ENCODE data around the gene KCNA1.

KCNA1 gene

DNA sequence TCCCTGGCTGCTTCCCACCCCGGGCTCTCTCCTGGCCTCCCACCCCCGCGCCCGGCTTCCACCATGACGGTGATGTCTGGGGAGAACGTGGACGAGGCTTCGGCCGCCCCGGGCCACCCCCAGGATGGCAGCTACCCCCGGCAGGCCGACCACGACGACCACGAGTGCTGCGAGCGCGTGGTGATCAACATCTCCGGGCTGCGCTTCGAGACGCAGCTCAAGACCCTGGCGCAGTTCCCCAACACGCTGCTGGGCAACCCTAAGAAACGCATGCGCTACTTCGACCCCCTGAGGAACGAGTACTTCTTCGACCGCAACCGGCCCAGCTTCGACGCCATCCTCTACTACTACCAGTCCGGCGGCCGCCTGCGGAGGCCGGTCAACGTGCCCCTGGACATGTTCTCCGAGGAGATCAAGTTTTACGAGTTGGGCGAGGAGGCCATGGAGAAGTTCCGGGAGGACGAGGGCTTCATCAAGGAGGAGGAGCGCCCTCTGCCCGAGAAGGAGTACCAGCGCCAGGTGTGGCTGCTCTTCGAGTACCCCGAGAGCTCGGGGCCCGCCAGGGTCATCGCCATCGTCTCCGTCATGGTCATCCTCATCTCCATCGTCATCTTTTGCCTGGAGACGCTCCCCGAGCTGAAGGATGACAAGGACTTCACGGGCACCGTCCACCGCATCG is 1.8 kb downstream of the KCNA1 start:
- DNase-seq = no peak

GRCh38 chr12:4914720-4915119 is 5.0 kb downstream of the KCNA1 start:
- DNase-seq = no peak

GRCh38 chr12:4915752-4916151 is 6.0 kb downstream of the KCNA1 start:
- DNase-seq = no peak

DNA sequence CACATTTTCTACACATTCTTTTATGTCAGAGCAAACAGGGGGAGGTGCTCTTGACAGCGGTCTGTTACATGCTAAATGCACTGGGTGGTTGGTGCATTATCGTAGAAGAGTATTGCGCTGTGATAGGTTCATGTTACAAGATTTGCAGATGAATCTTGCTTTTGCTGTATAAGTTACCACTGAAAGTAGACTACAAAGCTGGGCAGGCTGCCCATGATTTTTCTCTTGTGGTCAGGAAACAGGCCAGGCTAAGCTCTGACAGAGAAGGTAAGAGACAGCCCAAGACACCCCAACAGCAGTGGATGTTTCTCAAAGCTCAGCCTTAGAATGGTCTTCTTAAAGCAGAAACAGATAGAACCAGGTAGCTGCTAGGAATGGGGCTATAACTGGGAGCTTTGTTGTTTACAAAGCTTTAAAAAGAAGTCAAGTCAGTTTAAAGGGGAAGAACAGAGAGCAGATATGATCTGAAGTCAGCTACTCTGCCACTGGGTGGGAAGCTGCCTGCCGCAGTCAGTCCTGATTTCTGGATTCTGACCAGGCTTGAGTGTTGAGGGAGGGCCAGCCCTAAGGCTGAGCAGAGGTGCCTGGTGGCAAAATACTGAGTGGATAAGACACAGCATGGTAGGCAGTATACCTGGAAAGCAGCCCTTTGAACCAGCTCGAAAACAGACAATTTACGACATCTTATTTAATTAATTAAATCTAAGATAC is 9.4 kb downstream of the KCNA1 start:
- no peak for DNase-seq

- no peak for DNase-seq
Measured at GRCh38 chr12:4932576-4932975, 22.9 kb downstream of the KCNA1 start.

DNA sequence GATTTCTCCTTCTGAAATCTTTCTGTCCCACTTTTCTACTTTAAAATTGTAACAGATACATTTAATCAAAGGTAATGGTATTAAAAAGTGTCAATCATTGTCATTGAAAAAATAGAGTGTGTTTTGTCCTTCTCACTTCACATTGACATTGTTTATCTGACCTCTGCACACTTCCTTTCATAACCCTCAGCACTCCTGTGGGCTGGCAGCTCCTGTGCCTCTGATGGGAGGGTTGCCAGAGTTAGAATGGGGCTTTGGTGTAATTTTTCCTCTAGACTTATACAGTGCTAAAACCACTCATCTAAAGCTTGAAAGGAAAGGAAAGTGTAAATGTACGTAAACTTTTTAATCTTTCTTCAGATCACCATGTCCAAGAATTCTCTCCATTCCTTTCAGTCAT is 23.7 kb downstream of the KCNA1 start:
- DNase-seq = no peak

DNA sequence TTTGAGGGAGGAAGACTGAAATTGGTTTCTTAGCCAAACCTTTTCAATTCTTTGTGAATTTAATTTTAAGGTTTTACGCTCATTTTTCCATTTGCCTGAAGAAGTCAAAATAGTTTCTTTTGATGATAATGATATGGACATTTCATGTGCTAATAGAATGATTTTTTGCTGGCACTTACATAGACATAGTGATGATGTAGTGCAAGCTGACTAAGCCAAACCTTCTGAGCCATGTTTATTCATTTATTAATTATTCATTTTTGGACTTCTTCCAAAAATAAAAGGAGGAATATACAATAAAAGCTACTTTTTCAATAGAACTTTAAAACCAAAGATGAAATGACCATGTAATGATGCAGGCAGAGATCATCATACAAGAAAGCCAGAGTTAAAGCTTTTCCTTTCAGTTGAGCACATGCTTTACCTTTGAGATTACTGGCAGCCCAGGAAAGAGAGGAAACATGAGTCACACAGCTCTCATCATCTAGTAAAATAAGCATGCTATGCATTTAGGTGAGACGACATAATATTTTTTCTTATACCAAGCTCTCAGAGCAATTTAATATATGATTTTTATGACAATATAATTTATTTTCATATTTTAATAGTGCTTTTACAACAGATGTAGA is 24.8 kb downstream of the KCNA1 start:
- no peak for DNase-seq

- no peak for DNase-seq
Measured at GRCh38 chr12:4938900-4939299, 29.2 kb downstream of the KCNA1 start.

GRCh38 chr12:4939418-4940023 is 29.8 kb downstream of the KCNA1 start:
- DNase-seq = no peak

- DNase-seq = no peak
Measured at GRCh38 chr12:4943067-4943937, 33.6 kb downstream of the KCNA1 start.

GRCh38 chr12:4943938-4944284 is 34.2 kb downstream of the KCNA1 start:
- DNase-seq = no peak

GRCh38 chr12:4947253-4947652 is 37.5 kb downstream of the KCNA1 start:
- DNase-seq = no peak

DNA sequence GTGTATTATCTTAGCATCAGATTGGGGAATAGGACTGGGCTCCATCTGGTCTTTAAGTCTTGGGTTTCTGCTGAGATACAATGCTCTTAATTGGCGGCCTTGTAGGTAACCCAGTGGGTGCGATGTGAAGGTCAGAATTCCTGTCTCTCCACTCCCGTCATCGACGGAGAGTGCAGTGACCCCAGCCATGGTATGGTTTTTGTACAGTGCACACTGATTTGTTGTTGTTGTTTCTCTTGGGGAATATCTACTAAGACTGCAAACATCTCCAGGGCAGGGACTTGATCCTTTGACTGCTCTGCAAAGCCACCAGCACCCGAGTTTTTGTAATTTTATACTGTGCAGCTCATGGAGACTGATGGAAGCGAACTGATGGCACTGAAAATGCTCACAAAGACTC is 41.4 kb downstream of the KCNA1 start:
- no peak for DNase-seq

- no peak for DNase-seq
Measured at GRCh38 chr12:4951601-4952000, 41.9 kb downstream of the KCNA1 start.

GRCh38 chr12:4954621-4955354 is 45.1 kb downstream of the KCNA1 start:
- no peak for DNase-seq

- no peak for DNase-seq
Measured at GRCh38 chr12:4956054-4956453, 46.3 kb downstream of the KCNA1 start.

DNA sequence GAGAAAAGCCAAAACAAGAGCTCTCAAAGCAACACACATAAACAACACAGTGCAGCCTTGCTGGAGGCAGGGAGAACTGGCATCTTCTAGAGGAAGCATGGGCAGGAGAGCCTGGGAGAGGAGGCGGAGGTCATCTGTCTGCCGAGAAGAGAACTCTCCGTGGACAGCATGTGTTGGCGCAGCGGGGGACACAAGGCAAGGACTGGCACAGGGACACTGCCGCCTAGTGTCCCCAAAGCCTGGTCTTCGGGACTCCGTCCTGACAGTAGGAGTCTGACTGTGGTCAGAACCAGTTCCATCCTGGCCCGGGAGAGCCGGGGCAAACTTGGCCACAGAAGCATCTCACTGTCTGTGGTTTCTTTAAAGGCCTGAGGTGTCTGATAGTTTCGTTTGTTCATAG is 47.3 kb downstream of the KCNA1 start:
- no peak for DNase-seq

DNA sequence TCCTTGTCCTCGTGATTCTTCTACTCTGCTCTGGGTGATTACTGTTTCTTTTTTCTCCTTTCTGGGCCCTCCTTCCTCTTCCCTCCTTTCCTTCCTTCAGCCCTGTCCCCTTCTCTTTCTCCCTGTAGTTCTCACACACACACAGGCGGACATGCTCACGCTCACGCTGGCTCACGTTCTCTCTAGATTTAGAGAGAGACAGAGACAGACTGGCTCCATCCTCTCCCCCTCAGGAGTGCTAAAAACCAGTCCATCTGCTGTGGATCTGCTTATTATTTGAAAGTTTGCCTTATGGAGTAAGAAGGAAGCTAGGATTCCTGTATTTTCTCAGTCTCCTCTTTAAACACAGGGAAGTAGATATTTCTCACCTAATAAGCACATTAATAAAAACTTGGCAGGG is 48.1 kb downstream of the KCNA1 start:
- DNase-seq = no peak

DNA sequence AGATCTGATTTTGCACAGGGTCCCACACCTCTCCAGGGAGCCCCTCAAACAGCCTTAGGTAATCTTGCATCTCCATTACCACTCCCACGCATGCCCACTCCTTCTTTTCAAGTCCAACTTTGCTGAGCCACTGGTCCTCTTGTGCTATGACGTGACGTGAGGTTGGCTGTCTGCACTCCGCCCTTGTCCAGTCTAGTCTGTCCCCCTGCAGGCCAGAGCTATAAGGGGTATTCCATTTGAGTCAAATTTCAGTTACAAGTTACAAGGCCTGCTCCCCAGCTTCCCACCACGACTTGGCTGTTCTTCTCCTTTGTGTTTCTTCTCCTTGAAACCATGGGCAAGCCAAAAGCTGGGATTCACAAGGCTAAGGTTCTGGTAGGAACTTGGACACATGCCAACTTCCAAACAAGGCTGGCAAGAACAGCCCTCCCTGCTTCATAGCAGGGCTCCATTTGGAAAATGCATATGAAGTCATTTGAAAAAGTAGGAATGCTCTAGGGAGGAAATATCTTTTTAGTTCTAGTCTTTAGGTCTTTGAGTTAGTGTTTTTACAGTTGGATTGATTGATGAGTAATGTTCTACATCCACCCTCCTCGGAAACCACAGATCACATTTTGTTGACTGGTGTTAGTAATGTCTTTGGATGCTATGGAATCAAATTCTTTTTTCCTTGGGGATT is 49.1 kb downstream of the KCNA1 start:
- DNase-seq = no peak

DNA sequence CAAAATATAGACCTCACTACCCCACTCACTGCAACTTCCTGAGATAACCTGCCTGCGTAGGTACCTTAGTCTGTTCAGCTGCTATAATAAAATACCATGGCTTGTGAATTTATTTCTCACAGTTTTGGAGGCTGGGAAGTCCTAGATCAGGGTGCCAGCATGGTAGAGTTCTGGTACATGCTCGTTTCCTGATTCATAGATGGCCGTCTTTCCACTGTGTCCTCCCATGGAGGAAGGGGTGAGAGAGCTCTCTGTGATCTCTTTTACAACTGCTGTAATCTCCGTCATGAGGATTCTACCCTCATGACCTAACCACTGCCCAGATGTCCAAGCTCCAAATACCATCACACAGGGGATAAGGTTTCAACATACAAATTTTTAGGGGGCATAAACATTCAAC is 49.7 kb downstream of the KCNA1 start:
- no peak for DNase-seq

DNA sequence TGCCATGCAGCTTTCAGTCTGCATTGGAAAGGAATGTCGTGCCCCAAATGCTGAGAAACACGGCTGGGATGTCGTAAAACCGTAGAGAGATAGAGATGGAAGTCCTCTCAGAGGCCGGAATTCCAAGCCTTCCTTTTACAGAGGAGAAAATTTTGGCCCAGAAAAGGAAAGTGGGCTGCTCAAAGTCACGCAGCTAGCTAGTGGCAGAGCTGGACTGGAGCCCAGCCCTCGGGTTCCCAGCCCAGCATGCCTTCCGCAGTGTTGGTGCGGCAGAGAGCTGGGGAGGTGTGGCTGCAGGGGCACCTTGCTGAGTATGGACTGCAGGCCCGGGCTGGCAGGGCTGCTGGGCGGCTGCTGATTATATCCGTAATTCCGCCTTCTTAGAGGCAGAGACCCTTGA is 50.3 kb downstream of the KCNA1 start:
- no peak for DNase-seq

GRCh38 chr12:4960547-4960946 is 50.8 kb downstream of the KCNA1 start:
- DNase-seq = no peak

Data from T-helper 9 cell (primary cell).